Smooth muscle cell (in vitro differentiated cells): Measurements from ENCODE around the gene SSU72. TPM values are rescaled to one million over a fixed set of nuclear protein-coding genes. Genes with fewer than 3 reads are reported as not detected.
"Not testable (repeated sequence)": the region's sequence is repeated elsewhere in the genome, so short reads cannot be mapped to it uniquely, and the experiment has no call there.

Source experiments
- DNase-seq: peaks from one replicate; lab custom pipeline; 2025; ENCODE audit not compliant: unreplicated experiment; lab: John Stamatoyannopoulos, UW
- H2AFZ ChIP-seq: fragments of 200-600 bp; sonication (generic); 2 replicates; pipeline ENCODE4 v1.6.0; 2016; ENCODE audit warnings: antibody characterized with exemption, low read depth, mild to moderate bottlenecking
- H3F3A ChIP-seq: fragments of 200-600 bp; sonication (generic); 2 replicates; pipeline ENCODE4 v1.6.0; 2017; ENCODE audit warnings: antibody characterized with exemption, low read depth
- H3K27ac ChIP-seq: fragments of 200-600 bp; sonication (generic); 2 replicates; pipeline ENCODE4 v1.5.1; 2016; ENCODE audit warnings: low read depth, mild to moderate bottlenecking
- H3K27me3 ChIP-seq: fragments of 200-600 bp; sonication (generic); 2 replicates; pipeline ENCODE4 v1.6.1; 2016; ENCODE audit warnings: low read depth, mild to moderate bottlenecking
- H3K36me3 ChIP-seq: fragments of 200-600 bp; sonication (generic); 2 replicates; pipeline ENCODE4 v1.5.1; 2016; ENCODE audit warnings: low read depth
- H3K4me1 ChIP-seq: fragments of 200-600 bp; sonication (generic); 2 replicates; pipeline ENCODE4 v1.5.1; 2016; ENCODE audit warnings: low read depth
- H3K4me2 ChIP-seq: fragments of 200-600 bp; sonication (generic); 2 replicates; pipeline ENCODE4 v1.6.0; 2016; ENCODE audit warnings: mild to moderate bottlenecking
- H3K4me3 ChIP-seq: fragments of 200-600 bp; sonication (generic); 2 replicates; pipeline ENCODE4 v1.5.1; 2016; ENCODE audit warnings: mild to moderate bottlenecking
- H3K79me2 ChIP-seq: fragments of 200-600 bp; sonication (generic); 2 replicates; pipeline ENCODE4 v1.6.0; 2016; ENCODE audit warnings: low read depth, mild to moderate bottlenecking
- H3K9ac ChIP-seq: fragments of 200-600 bp; sonication (generic); 2 replicates; pipeline ENCODE4 v1.6.0; 2016; ENCODE audit warnings: low read depth
- H3K9me3 ChIP-seq: fragments of 200-600 bp; sonication (generic); replicated peaks from 2 replicates; pipeline ENCODE4 v1.5.1; 2016; ENCODE audit warnings: low read depth
- H4K20me1 ChIP-seq: fragments of 200-600 bp; sonication (generic); 2 replicates; pipeline ENCODE4 v1.6.0; 2016; ENCODE audit warnings: low read depth
- WGBS: methylation state at CpG from one replicate; pipeline ENCODE4 v1.1.7; 2016; ENCODE audit warnings: low lambda C conversion rate; 5-methylcytosine and 5-hydroxymethylcytosine counted together
- polyA plus RNA-seq: library from polyadenylated mRNA; unstranded; fragments of >200 nt; fragmentation: Nextera tagmentation; extraction: Ambion mirVana; gene quantifications from 2 replicates; pipeline ENCODE4 v1.2.1, GENCODE V29; 2016
- total RNA-seq: library from RNA; depleted of rRNA; stranded (reverse); fragments of >200 nt; gene quantifications from 2 replicates; pipeline ENCODE4 v1.2.3, GENCODE V29; 2014
- TF ChIP-seq, protein P1 (sequence below): fragments of 200-600 bp; sonication (generic); IDR thresholded peaks from 2 replicates; pipeline ENCODE4 v1.5.1; 2017; ENCODE audit warnings: borderline replicate concordance, mild to moderate bottlenecking, antibody characterized with exemption; ENCODE audit not compliant: insufficient read depth, poor library complexity, severe bottlenecking

The SSU72 gene
- total and polyA plus RNA-seq, 2 experiments from 2014 or later = 116 to 223 TPM

- Histone ChIP-seq H3K4me2 (no peak overlapping the region), H3K4me1 (peaks cover 7% of the 10 kb centered on the region), H3K9ac (no peak overlapping the region), H3K79me2 (peaks cover 3% of the 10 kb centered on the region), H3F3A (no peaks in the 10 kb centered on the region), H4K20me1 (peaks cover 7% of the 10 kb centered on the region), H3K27me3 (no peaks in the 10 kb centered on the region), H3K27ac (no peak overlapping the region), H3K36me3 (no peaks in the 10 kb centered on the region), H3K4me3 (no peak overlapping the region), H3K9me3 (no peaks in the 10 kb centered on the region), H2AFZ (no peak overlapping the region)
- no peak for DNase-seq
- 93% methylated on average over 42 of the region's 48 CpGs for WGBS
- TF ChIP-seq, protein P1, sequence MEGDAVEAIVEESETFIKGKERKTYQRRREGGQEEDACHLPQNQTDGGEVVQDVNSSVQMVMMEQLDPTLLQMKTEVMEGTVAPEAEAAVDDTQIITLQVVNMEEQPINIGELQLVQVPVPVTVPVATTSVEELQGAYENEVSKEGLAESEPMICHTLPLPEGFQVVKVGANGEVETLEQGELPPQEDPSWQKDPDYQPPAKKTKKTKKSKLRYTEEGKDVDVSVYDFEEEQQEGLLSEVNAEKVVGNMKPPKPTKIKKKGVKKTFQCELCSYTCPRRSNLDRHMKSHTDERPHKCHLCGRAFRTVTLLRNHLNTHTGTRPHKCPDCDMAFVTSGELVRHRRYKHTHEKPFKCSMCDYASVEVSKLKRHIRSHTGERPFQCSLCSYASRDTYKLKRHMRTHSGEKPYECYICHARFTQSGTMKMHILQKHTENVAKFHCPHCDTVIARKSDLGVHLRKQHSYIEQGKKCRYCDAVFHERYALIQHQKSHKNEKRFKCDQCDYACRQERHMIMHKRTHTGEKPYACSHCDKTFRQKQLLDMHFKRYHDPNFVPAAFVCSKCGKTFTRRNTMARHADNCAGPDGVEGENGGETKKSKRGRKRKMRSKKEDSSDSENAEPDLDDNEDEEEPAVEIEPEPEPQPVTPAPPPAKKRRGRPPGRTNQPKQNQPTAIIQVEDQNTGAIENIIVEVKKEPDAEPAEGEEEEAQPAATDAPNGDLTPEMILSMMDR = no peak
These were observed 38.4 kb downstream of the SSU72 start for GRCh38 chr1:1536019-1536937.

DNA sequence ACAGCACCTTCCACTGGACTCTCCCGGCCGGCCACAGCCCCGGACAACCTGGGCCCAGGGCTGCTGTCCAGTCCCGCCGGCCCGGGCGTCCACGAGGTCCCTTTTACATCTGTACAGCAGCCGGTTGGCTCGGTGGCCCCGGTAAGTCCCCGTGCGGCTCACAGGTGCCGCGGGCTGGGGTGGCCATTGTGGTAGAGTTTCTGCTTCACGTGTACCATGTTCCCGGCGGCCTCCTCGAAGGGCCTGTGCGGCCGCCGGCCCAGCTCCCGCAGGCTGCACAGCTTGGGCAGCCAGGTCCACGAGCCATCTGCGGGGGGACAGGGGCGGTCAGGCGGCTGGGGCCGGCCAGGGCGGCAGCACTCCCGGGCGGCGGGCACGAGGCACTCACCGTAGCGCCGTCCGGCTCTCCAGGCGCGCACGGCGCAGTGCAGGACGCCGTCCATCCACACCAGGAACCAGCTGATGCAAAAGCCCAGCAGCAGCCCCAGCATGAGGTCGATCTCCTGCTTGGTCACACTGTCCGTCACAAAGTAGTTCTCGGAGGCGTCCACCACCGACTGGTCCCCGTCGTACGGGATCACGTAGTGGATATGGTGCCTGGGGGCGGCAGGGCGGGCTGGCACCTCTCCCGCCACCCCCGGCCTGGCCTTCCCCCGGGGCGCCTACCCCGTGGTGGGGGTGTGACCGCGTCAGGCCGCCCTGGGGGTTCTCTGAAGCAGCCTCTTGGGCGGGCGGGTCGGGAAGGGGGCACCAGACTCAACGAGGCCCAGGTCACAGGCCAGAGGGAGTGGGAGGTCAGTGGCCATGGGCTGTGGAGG, 39.3 kb downstream of the SSU72 start:
- no peak for DNase-seq
- no peaks in the 10 kb centered on the region for H3K36me3 ChIP-seq
- H3K9ac ChIP-seq = no peak overlapping the region
- H3K4me1 ChIP-seq = peaks cover 7% of the 10 kb centered on the region
- no peak overlapping the region for H3K4me3 ChIP-seq
- no peak overlapping the region for H2AFZ ChIP-seq
- no peaks in the 10 kb centered on the region for H3K9me3 ChIP-seq
- WGBS = 96% methylated on average over 52 of the region's 66 CpGs
- TF ChIP-seq, protein P1 = no peak
- H3F3A ChIP-seq = no peaks in the 10 kb centered on the region
- H3K79me2 ChIP-seq = peaks cover 3% of the 10 kb centered on the region
- H4K20me1 ChIP-seq = peaks cover 7% of the 10 kb centered on the region
- H3K27me3 ChIP-seq = no peaks in the 10 kb centered on the region
- no peak overlapping the region for H3K27ac ChIP-seq
- no peak overlapping the region for H3K4me2 ChIP-seq

- H3K36me3 ChIP-seq = no peaks in the 10 kb centered on the region
- WGBS = 95% methylated on average over 10 of the region's 31 CpGs
These were observed 40.1 kb downstream of the SSU72 start for GRCh38 chr1:1534401-1535154.

DNA sequence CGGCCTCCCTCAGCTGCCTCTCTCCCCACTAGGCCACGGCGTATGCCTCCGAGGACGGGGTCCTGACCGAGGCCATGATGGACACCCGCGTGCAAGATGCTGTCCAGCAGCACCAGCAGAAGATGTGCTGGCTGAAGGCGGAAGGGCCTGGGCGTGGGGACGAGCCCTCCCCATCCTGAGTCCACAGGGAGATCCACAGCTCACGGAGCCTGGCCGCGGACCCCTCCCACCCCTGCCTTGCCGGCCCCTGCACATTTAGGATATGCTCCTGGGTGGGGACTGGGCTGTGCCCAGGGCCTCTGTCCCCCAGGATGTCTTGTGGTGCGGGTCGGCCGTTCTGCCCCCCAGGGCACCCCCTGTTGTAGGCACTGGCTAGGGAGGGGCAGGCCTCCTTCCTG, 40.8 kb downstream of the SSU72 start:
- H3F3A ChIP-seq, H2AFZ ChIP-seq, H3K4me1 ChIP-seq, H3K4me2 ChIP-seq, H3K9ac ChIP-seq, H4K20me1 ChIP-seq, H3K79me2 ChIP-seq, H3K9me3 ChIP-seq, H3K27me3 ChIP-seq, H3K4me3 ChIP-seq, H3K36me3 ChIP-seq, H3K27ac ChIP-seq, DNase-seq: not testable (repeated sequence)
- 93% methylated on average over 12 of the region's 18 CpGs for WGBS

More at GRCh38 chr1:1534401-1535154, 40.1 kb downstream of the SSU72 start:
- TF ChIP-seq, protein P1 = no peak
- peaks cover 3% of the 10 kb centered on the region for H3K79me2 ChIP-seq
- no peak overlapping the region for H3K4me3 ChIP-seq
- peaks cover 7% of the 10 kb centered on the region for H4K20me1 ChIP-seq
- no peak overlapping the region for H3K4me2 ChIP-seq
- no peaks in the 10 kb centered on the region for H3F3A ChIP-seq
- DNase-seq = no peak
- H3K9me3 ChIP-seq = no peaks in the 10 kb centered on the region
- no peaks in the 10 kb centered on the region for H3K27me3 ChIP-seq
- H3K9ac ChIP-seq = no peak overlapping the region
- H3K27ac ChIP-seq = no peak overlapping the region
- peaks cover 7% of the 10 kb centered on the region for H3K4me1 ChIP-seq
- no peak overlapping the region for H2AFZ ChIP-seq

DNA sequence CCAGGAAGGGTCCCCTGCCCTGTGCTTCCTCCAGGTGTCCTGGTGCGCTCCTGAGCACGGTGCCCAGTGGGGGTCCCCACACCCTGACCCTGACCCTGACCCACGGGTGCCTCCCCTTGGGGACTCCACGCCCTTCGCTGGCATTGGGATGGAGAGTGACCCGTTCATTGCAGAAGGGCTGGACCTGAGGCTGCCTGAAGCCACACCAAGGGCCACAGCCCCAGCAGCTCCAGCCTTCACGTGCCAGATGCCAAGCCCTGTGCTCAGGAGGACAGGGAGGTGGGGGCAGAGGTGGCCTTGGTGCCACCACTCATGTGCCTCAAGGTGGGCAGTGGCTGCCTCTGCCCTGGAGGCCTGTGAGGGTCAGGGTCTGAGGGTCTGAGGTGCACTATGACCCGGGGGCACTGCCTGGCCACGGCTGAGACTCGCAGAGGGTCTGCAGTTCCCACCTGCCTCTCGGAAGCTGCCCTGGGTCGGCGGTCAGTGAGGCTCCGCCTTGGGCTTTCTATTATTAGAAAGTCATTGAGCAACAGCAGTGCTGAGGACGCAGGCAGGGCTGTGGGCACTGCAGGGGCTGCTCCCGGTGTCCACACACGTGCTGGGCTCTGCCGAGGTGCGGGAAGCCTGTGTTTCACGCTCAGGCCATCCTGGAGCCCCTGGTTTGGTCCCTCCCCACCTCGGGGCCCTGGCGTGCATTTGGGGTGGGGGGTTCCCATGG, 41.3 kb downstream of the SSU72 start:
- not testable (repeated sequence) for H3K27ac ChIP-seq, H2AFZ ChIP-seq, H3K79me2 ChIP-seq, H3K9me3 ChIP-seq, H3K27me3 ChIP-seq, H3K4me1 ChIP-seq, DNase-seq, H3K4me2 ChIP-seq, H3F3A ChIP-seq, H3K36me3 ChIP-seq, H3K4me3 ChIP-seq, H4K20me1 ChIP-seq, H3K9ac ChIP-seq
- WGBS = 84% methylated on average over 14 of the region's 22 CpGs
